ENCODE results near the gene BCL2L15. TPM values are rescaled to one million over a fixed set of nuclear protein-coding genes. Genes with fewer than 3 reads are reported as not detected.
A peak's percentile ranks its signal among the peaks of the same experiment; 100 is the strongest.

The BCL2L15 gene
- total and polyA plus RNA-seq, 10 of the 15 experiments (the other 5 are each of a cell fraction or from before 2014, with no cell fraction given), result 0.42 to 1.2 (median 0.59) TPM

DNA sequence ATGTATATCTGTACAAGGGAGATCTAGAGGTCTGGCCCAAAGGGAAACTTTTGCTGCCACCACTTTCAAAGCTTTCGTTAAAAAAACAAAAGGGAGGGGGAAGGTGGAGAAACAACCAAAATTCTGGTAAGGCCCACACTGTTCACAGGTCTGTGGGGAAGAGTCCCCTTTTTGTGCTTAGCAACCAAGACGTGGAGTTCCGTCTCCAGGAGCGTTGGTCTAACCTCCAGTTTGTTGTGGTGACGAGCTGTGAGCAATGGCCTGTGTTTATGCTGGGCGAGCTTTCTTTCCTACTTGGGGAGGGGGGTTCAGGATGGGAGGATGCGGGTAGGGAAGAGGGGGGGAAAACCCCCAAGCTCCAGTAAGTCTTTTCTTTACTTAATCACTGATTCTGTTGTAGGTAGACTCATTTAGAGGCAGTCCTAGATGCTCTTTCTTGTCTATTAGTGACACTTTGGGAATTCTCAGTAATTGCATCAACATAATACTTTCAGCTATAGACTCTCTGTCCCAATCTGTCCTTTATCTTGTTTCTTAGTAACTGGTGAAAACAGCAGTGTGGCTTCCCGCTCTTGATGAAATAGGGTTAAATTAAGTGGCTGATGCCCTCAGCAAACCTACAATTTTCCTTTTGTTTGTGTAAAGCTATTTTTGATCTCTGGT, 43.2 kb upstream of the BCL2L15 start:
- in situ Hi-C loops (cut with MboI), result no loop called here
- TF ChIP-seq POLR2AphosphoS5 (IDR thresholded peaks at IDR 0.05; ENCODE audit: low read length) (0 out of 2 replicates have a peak, but pooled peaks have one; percentile 3), TCF3 (IDR thresholded peaks at IDR 0.05; ENCODE audit: borderline replicate concordance, insufficient read depth, low read depth, low read length) (no peak), BMI1 (IDR thresholded peaks at IDR 0.05; ENCODE audit: borderline replicate concordance) (0 out of 2 replicates have a peak, but pooled peaks have one; percentile 29), ZNF622 (IDR thresholded peaks at IDR 0.05) (no peak), ATF7 (IDR thresholded peaks at IDR 0.05; ENCODE audit: low read depth) (peak; percentile 28; the same call in 1 of the 2 replicates), ZSCAN29 (IDR thresholded peaks at IDR 0.05) (no peak), IKZF2 (IDR thresholded peaks at IDR 0.05) (peak; percentile 67 to 75; a peak in 3 of 4 replicates), SIN3A (IDR thresholded peaks at IDR 0.05; ENCODE audit: low read depth, low read length) (peak; percentile 58; the same call in 1 of the 2 replicates), EP300 (IDR thresholded peaks at IDR 0.05; ENCODE audit: borderline replicate concordance in 1 of 2, control insufficient read depth in 1 of 2, low read depth in 2 of 2, low read length in 2 of 2) (peak; percentile 21 to 42; a peak in 1 of 4 replicates), STAT3 (IDR thresholded peaks at IDR 0.05; ENCODE audit: low read depth, low read length) (0 out of 2 replicates have a peak, but pooled peaks have one; percentile 54), RFX5 (IDR thresholded peaks at IDR 0.05; ENCODE audit: low read depth, low read length) (0 out of 2 replicates have a peak, but pooled peaks have one; percentile 58)
- TF ChIP-seq, protein P1, sequence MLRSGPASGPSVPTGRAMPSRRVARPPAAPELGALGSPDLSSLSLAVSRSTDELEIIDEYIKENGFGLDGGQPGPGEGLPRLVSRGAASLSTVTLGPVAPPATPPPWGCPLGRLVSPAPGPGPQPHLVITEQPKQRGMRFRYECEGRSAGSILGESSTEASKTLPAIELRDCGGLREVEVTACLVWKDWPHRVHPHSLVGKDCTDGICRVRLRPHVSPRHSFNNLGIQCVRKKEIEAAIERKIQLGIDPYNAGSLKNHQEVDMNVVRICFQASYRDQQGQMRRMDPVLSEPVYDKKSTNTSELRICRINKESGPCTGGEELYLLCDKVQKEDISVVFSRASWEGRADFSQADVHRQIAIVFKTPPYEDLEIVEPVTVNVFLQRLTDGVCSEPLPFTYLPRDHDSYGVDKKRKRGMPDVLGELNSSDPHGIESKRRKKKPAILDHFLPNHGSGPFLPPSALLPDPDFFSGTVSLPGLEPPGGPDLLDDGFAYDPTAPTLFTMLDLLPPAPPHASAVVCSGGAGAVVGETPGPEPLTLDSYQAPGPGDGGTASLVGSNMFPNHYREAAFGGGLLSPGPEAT (IDR thresholded peaks at IDR 0.05; ENCODE audit: low read depth), result peak; percentile 81; the same call in 1 of the 2 replicates
- TF ChIP-seq, protein P2, sequence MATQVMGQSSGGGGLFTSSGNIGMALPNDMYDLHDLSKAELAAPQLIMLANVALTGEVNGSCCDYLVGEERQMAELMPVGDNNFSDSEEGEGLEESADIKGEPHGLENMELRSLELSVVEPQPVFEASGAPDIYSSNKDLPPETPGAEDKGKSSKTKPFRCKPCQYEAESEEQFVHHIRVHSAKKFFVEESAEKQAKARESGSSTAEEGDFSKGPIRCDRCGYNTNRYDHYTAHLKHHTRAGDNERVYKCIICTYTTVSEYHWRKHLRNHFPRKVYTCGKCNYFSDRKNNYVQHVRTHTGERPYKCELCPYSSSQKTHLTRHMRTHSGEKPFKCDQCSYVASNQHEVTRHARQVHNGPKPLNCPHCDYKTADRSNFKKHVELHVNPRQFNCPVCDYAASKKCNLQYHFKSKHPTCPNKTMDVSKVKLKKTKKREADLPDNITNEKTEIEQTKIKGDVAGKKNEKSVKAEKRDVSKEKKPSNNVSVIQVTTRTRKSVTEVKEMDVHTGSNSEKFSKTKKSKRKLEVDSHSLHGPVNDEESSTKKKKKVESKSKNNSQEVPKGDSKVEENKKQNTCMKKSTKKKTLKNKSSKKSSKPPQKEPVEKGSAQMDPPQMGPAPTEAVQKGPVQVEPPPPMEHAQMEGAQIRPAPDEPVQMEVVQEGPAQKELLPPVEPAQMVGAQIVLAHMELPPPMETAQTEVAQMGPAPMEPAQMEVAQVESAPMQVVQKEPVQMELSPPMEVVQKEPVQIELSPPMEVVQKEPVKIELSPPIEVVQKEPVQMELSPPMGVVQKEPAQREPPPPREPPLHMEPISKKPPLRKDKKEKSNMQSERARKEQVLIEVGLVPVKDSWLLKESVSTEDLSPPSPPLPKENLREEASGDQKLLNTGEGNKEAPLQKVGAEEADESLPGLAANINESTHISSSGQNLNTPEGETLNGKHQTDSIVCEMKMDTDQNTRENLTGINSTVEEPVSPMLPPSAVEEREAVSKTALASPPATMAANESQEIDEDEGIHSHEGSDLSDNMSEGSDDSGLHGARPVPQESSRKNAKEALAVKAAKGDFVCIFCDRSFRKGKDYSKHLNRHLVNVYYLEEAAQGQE (IDR thresholded peaks at IDR 0.05; ENCODE audit: low read depth, low read length), result no peak
- TF ChIP-seq, protein P3, sequence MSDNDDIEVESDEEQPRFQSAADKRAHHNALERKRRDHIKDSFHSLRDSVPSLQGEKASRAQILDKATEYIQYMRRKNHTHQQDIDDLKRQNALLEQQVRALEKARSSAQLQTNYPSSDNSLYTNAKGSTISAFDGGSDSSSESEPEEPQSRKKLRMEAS (IDR thresholded peaks at IDR 0.05; ENCODE audit: low read depth, low read length), result peak; percentile 27; the same call in 1 of the 2 replicates

More for the DNA sequence above, 43.2 kb upstream of the BCL2L15 start:
- ChIA-PET RAD21 (ENCODE audit: unreplicated experiment) (interaction anchor here (0.8 to 4.9 kb wide), 19 partner anchors 10 to 119 kb away, joined by 3 to 46 read pairs (median 8); partner anchors contain the start of genes AP4B1, DCLRE1B, OLFML3 and RSBN1), POLR2A (interaction anchor here (0.6 to 5.4 kb wide), 24 partner anchors 9 to 890 kb away, joined by 3 to 65 read pairs (median 4); partner anchors contain the start of genes AP4B1, DCLRE1B and RSBN1), CTCF (interaction anchor here (0.5 to 6.1 kb wide), 22 partner anchors 10 to 580 kb away, joined by 3 to 44 read pairs (median 6); partner anchors contain the start of genes AP4B1, DCLRE1B and OLFML3), SMC1A (ENCODE audit: uncharacterized antibody, unreplicated experiment) (interaction anchor here (0.6 to 11.9 kb wide), 26 partner anchors 10 to 145 kb away, joined by 3 to 103 read pairs (median 6); partner anchors contain the start of genes AP4B1, DCLRE1B, OLFML3 and RSBN1)
- H3K36me3 ChIP-seq (ENCODE audit: control insufficient read depth in 2 of 2, insufficient read depth in 2 of 2, low read length in 1 of 2), result no peaks in the 10 kb centered on the region
- BruUV-seq (replicated peaks), result no TSS peak
- H3K4me2 ChIP-seq (ENCODE audit: control insufficient read depth, insufficient read depth), result peak overlapping the region; percentile 64
- 0% methylated on average over 8 of the region's 8 CpGs for WGBS (ENCODE audit: insufficient coverage, insufficient replicate concordance, low lambda C conversion rate, missing lambda C conversion rate)
- no peaks in the 10 kb centered on the region for H3K27me3 ChIP-seq (replicated peaks in 1 of 2; ENCODE audit: control insufficient read depth in 2 of 2, insufficient read depth in 2 of 2, low read length in 1 of 2)
- H3K9me3 ChIP-seq (replicated peaks; ENCODE audit: control insufficient read depth, insufficient read depth, low read length), result no peaks in the 10 kb centered on the region; the same call in 2 of the 3 replicates
- H3K9ac ChIP-seq (ENCODE audit: control insufficient read depth, insufficient read depth, low read length), result peak overlapping the region; percentile 84
- H3K79me2 ChIP-seq (ENCODE audit: control insufficient read depth, insufficient read depth, low read length), result peaks cover 62% of the 10 kb centered on the region
- H3K4me3 ChIP-seq, result peak overlapping the region; percentile 78
- H3K27ac ChIP-seq (ENCODE audit: control insufficient read depth, insufficient read depth), result peak overlapping the region; percentile 97
- peak overlapping the region; percentile 67 for H2AFZ ChIP-seq (ENCODE audit: control insufficient read depth, low read depth, low read length)
- H4K20me1 ChIP-seq (ENCODE audit: control insufficient read depth, insufficient read depth), result no peaks in the 10 kb centered on the region
- intact Hi-C loops (cut with micrococcal nuclease; ENCODE audit: unreplicated experiment), result loop anchor here (5.0 kb wide), 1 partner anchor 93 kb away; no protein-coding TSS in a partner anchor
- FAIRE-seq (no peak), ATAC-seq (peak; percentile 65), DNase-seq (ENCODE audit: low read depth, low spot score) (no peak)
- peaks cover 4% of the 10 kb centered on the region for H3K4me1 ChIP-seq (ENCODE audit: control insufficient read depth, insufficient read depth, low read length)

All from GM12878 (cell line).